D721Med (cell line): ENCODE data around the gene BLVRA.
"Not testable (repeated sequence)": the region's sequence is repeated elsewhere in the genome, so short reads cannot be mapped to it uniquely, and the experiment has no call there.

Experiments used
- DNase-seq: peaks from one replicate; pipeline ENCODE4 v3.0.0; 2011; ENCODE audit warnings: low spot score; ENCODE audit not compliant: insufficient read length
- FAIRE-seq: peaks from 2 replicates; lab custom pipeline; 2011; peaks lifted over from hg19 to GRCh38; lab: Jason Lieb, UNC
- TF ChIP-seq, protein P1 (sequence below): IDR thresholded peaks from 2 replicates; pipeline ENCODE4 v1.5.1; 2012; ENCODE audit warnings: mild to moderate bottlenecking, control low read depth; ENCODE audit not compliant: insufficient read depth; ENCODE audit errors: missing control alignments

Gene BLVRA

DNA sequence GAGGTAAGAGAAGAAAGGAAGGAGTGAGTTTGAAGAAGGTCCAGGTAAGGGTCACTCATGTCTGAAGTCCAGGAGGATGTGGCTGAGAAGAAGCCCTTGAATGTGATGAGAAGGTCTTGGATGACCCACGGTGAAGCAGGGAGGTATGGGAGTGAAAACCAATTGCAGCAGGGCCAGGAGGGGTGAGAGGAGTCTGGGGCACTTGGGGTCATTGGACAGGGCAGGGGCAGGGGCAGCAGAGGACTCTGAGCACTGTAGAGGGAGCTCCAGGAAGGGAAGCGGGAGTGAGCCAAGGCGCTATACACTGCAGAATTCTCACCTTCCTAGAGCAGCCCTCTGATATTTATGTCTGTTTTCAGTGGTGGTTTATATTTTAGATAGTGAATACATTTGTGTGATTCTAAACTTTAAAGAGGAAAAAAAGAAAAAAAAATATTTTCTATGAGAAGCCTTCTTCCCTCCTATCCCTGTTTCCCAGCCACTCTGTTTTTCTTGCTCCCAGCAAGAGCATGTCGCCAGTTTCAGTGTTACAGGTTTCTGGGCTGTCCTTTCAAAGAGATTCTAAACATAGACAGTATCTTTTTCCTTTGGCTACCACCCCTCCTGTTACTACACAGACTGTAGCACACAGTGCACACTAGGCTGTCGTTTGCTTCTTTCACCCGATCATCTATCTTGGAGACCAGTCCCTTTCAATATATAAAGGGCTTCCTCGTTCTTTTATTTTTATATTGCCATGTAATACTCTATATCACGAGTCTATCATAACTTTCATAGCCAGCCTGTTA lies 24.5 kb downstream of the BLVRA start:
- TF ChIP-seq, protein P1, sequence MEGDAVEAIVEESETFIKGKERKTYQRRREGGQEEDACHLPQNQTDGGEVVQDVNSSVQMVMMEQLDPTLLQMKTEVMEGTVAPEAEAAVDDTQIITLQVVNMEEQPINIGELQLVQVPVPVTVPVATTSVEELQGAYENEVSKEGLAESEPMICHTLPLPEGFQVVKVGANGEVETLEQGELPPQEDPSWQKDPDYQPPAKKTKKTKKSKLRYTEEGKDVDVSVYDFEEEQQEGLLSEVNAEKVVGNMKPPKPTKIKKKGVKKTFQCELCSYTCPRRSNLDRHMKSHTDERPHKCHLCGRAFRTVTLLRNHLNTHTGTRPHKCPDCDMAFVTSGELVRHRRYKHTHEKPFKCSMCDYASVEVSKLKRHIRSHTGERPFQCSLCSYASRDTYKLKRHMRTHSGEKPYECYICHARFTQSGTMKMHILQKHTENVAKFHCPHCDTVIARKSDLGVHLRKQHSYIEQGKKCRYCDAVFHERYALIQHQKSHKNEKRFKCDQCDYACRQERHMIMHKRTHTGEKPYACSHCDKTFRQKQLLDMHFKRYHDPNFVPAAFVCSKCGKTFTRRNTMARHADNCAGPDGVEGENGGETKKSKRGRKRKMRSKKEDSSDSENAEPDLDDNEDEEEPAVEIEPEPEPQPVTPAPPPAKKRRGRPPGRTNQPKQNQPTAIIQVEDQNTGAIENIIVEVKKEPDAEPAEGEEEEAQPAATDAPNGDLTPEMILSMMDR: no peak
- FAIRE-seq: no peak

GRCh38 chr7:43784030-43784584 lies 25.6 kb downstream of the BLVRA start:
- FAIRE-seq: no peak
- TF ChIP-seq, protein P1: no peak
- no peak for DNase-seq

More for the DNA sequence above, 24.5 kb downstream of the BLVRA start:
- no peak for DNase-seq

- not testable (repeated sequence) for FAIRE-seq, DNase-seq
These were observed 26.2 kb downstream of the BLVRA start for GRCh38 chr7:43784585-43785087.

- DNase-seq: no peak
- TF ChIP-seq, protein P1: no peak
These were observed 26.9 kb downstream of the BLVRA start for GRCh38 chr7:43785420-43785819.

GRCh38 chr7:43787771-43788170 lies 29.3 kb downstream of the BLVRA start:
- TF ChIP-seq, protein P1: no peak
- no peak for FAIRE-seq
- DNase-seq: no peak

More at GRCh38 chr7:43785420-43785819, 26.9 kb downstream of the BLVRA start:
- no peak for FAIRE-seq

GRCh38 chr7:43790006-43790405 lies 31.5 kb downstream of the BLVRA start:
- TF ChIP-seq, protein P1: no peak
- FAIRE-seq: no peak
- DNase-seq: no peak

DNA sequence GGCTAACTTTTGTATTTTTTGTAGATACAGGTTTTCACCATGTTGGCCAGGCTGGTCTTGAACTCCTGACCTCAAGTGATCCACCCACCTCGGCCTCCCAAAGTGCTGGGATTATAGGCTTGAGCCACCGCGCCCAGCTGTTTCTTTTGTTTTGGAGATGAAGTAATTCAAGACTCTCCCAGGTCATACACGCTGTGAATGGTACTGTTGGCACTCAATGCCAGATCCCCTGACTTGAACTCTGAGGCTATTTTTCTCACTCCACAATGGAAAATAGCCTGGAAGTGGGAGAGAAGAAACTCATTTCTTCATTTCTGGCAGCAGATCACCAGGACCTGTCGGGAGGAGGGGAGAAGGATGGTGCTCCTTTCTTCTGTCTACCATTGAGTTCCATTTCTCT lies 32.4 kb downstream of the BLVRA start:
- no peak for FAIRE-seq

More for the DNA sequence above, 32.4 kb downstream of the BLVRA start:
- TF ChIP-seq, protein P1: no peak
- DNase-seq: no peak
